ENCODE results near the gene INPP4A.

The INPP4A gene

DNA sequence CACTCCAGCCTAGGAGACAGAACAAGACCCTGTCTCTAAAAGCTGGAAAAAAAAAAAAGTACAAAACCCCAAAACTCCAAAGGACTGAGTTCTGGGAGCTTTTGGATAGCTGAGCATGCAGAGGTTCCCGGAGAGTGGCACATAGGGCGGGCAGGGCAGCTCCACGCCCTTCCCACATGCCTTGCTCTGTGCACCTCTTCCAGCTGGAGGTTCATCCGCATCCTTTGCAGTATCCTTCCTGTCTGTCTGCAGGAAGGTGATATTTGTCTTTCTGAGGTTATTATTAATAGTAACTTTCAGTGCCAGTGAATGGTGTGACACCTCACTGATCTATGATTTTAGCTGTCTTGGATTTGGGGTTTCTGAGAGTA, 70.2 kb downstream of the INPP4A start:
- no peak for DNase-seq (ENCODE audit: low read depth)

DNA sequence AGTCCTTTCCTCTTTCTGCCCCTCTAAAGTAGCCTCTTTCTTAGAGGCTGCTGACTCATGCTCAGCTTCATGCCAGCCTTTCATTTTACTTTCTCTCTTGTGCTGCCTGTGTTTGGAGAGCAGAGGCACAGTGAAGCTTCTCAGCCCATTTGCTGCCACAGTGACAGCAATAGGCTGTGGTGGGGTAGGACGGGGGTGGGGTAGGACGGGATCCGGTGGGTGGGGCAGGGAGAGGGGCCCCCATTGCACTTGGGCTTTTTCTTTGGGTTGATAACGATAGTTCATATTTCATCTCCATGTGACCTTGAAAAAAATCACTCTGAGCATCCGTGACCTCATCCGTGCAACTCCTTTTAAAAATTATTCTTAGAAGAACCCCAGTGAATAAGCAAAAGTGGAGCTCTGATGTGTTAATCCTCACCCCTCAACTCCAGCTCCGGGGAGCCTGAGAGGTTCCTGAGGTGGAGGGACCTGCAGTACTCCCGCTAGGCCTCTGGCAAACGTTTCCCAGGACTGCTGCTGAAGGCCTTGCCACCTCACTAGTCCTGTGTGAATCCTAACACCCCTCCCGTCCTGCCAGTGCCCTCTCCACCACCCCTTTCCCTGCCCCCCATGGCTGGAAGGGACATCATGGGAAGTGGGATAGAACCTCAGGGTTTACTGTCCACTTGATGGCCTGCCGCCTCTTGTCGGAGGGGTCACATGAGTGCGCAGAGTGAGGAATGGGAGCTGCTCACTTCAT, 70.8 kb downstream of the INPP4A start:
- no peak for DNase-seq (ENCODE audit: low read depth)

DNA sequence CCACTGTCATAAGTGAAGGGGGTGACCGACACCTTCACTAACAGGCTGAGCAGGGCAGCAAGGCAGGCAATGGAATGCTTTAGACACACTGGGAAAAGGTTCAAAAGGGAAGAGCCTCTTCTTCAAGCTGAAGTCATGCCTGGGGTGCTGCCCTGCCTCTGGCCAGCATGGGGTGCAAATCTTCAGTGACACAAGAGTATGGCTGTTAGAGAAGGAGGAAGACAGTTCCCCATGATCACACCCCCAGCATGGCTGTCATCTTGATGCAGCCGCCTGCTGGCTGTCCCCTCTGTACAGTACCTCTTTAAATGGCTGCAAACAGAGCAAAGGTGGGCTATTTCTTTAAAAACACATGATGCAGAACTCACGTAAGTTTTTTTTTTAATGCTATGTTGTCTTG, 71.9 kb downstream of the INPP4A start:
- DNase-seq (ENCODE audit: low read depth): no peak

DNA sequence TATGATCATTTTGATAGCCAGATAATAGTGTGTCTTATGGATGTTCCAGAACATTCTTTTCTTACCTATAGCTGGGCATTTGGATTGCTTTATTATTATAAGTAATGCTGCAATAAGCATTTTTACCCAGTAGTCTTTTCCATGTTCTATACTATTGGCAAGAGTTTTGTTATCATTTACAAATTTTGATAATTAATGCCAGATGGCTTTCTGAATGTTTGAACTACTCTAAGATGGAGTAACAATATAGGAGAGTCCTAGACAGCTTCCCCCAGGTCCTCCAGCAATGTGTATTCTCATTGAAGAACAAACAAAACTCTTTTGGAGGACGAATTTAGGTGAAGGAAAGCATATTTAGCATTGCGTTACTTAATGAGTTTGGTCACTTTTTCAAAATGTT, 73.0 kb downstream of the INPP4A start:
- no peak for DNase-seq (ENCODE audit: low read depth)

DNA sequence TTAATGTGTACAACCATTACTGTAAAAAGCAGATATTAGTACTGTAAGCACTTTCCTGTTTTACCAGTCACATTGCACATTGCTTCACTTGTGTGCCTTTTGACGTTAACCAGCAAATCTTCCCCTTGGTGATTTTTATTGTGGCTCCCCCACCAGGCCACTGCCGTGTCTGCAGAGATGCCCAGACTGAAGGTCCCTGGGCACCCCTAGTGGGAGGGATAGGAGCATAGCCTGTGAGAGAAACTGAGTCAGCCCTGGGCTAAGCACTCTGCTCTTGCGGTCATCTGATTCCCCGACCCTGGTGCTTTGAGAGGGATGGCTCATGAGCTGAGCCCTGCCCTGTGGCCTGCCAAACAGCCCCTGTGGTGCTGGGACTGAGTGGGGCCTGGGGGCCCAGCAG, 73.4 kb downstream of the INPP4A start:
- no peak for DNase-seq (ENCODE audit: low read depth)

DNA sequence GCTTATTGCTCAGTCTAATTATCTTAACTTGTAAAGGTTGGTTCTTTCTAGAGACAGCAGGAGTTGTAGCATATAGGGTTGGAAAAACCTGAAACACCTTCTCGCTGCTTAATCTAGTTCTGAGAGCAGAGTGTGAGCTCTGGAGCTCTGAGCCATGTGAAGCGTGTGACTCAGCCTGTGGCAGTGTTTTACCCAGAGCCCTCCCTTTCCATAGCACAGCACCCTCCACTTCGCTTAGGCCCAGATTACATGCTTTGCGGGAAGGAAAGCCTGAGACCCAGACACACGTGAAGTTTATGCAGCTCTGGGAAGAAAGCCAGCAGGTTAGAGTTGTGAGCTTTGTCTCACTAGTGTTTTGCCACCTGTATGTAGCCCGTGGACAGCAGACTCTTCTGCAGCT, 74.5 kb downstream of the INPP4A start:
- DNase-seq (ENCODE audit: low read depth): no peak

DNA sequence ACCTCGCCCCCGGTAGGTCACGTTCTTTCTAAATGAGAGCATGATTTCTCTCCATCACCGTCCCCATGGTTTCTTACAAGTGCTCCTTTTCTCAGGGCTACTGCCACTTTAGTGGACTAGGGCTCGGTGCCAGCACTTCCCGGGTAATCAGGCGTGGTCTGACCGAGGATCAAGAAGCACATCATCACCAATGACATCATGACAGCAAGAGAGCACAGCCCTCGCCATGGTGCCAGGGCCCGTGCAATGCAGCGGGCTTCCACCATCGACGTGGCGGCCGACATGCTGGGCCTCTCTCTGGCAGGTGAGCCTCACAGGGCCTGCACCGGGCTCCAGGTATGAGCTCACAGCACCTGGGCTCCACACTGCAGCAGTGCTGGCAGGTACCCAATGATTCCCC, 75.2 kb downstream of the INPP4A start:
- DNase-seq (ENCODE audit: low read depth): no peak

DNA sequence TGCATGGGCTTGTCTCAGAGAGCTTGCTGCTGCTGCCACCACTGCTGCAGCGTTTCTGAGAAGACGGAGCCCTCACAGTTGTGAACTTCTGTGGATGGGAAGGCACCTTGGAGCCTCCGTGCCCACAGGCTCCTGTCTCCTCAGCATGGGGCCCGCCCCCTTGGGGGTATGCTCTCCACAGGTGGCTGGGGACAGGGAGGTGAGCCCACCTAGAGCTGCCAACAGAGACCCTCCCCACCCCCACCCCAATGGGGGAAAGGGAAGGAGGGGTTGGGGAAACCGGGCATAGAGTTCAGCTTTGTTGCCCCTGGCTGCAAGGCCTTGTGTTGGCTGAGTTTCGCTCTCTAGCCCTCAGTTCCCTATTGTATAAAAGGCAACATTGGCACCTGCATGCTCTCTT, 76.1 kb downstream of the INPP4A start:
- no peak for DNase-seq (ENCODE audit: low read depth)

DNA sequence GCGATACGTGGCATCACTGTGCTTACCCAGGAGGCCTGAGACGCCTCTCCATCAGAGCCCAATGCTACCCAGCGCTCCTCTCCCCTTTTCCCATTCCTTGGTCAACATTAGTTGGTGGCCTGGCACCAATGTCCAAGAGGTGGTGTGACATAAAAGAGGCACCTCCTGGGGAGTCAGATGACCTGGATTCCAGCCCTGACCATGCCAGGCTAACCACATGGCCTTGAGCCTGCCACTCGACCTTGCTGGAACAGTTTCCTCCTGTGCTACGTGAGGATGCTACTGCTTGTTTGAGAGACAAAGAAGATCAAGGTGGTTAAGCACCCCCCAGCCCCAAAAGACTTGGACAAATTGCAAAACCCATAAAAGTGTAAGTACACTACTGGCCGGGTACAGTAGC, 76.6 kb downstream of the INPP4A start:
- no peak for DNase-seq (ENCODE audit: low read depth)

DNA sequence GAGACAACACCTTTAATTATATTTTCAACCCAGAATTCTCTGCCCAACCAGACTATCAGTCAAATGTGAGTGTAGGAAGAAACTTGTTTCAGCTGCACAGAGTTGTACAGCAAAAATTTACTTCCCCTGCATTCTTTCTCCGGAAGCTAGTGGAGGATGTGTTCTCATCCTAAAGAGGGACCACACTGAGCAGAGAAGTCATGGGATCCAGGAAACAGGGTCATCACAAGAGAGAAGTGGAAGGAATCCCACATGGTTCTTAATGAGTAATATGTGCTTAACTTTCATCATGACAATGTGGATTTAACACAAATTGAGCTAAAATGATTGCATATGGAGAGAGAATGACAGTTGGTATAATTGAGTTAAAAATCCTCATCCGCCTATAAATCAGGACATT, 78.2 kb downstream of the INPP4A start:
- DNase-seq (ENCODE audit: low read depth): no peak

DNA sequence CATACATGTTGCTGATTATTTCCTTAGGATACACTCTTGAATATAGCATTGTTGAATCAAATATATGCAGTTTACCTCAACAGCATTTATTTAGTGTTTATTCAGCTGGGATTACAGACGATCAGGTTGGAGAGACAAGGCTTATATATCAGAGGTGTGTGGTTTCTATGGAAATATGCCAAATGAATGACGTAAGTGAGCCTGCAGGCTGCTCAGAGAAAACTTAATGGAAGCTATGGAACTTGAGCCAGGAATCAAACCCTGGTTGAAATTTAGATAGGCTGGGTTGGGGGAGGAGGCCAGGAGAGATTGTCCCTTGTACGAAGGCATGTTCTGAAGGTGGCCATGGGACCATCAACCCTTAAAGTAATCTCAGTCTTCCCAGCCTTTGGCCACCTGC, 79.5 kb downstream of the INPP4A start:
- no peak for DNase-seq (ENCODE audit: low read depth)

DNA sequence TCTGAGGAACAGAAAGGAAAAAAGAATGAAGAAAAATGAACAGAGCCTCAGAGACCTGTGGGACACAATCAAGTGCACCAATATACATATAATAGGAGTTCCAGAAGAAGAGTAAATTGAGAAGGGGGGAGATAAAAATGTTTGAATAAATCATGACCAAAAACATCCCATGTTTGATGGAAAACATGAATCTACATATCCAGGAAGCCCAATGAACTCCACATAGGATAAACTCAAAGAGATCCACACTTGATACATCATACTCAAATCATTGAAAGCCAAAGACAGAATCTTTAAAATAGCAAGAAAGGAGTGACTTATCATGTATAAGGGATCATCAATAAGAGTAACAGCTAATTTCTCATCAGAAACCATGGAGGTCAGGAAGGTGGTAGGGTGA, 83.7 kb downstream of the INPP4A start:
- DNase-seq (ENCODE audit: low read depth): no peak

DNA sequence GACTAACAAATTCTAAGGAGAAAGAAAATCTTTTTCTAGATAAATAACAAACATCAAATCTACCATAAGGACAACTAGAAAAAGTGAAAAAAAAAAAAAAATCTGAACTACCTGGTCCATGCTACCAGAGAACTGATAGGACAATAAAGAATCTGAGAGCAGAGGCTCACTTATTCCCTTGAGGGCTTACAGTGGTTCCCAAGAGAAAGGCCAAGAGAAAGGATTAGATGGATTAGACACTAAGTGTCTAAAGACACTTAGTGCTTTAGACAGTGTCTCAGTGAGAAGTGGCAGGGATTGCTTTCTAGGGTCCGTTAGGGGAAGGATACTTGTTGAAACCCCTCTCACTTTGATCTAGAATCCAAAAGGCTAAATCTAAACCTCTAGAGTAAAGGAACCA, 85.5 kb downstream of the INPP4A start:
- no peak for DNase-seq (ENCODE audit: low read depth)

DNA sequence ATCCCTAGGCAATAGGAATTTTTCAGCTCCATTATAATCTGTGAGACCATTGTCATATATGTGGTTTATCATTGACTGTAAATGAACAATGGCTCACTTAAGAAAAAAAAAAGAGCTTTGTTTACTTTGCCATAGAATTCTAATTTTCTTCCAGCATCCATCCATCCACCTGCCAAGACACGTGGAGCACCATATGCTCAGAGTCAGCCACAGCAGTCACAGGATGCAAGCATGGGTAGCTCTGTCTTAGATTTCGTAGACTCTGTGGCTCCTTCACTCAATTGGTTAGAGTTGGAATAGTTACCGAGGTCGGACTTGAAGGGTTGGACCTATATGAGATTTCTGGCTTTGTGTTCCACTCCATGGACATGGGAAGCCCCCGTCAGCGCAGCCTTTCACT, 88.1 kb downstream of the INPP4A start:
- no peak for DNase-seq (ENCODE audit: low read depth)

DNA sequence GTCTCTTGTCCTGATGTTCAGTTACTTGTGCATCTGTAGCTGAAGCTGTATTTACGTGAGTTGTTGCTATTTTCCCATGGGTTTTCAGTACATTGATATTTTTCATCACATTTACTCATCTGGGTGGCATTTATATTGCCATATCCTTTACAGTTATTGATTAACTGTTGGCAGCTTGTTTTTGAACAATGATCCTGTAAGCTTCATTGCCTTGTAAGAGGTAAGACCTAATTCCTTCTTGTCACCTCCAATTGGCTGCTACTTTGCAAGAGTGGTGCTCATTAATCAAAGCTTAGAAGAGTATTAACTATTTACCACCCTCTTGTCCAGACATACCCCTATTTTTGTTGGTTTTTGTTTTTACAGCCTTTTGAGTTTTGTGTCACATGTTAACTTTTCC, 88.9 kb downstream of the INPP4A start:
- no peak for DNase-seq (ENCODE audit: low read depth)

DNA sequence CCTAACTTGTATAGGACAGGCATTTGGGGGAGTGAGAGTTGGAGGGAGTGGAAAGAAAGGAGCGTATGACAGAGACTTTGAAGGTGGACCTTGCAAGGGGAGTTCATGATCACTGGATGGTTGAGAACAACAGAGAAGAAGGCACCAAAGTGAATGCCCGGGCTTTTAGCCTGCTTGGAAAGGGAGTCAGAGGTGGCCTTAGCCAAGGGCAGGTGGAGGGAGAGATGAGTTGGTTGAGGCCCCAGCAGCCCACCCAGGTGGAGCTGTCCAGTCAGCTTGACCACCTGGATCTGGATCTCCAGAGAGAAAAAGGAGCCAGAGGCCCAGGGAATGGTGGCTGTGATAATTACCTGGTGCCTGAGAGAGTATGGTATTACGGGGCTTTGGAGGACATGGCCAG, 90.1 kb downstream of the INPP4A start:
- no peak for DNase-seq (ENCODE audit: low read depth)

DNA sequence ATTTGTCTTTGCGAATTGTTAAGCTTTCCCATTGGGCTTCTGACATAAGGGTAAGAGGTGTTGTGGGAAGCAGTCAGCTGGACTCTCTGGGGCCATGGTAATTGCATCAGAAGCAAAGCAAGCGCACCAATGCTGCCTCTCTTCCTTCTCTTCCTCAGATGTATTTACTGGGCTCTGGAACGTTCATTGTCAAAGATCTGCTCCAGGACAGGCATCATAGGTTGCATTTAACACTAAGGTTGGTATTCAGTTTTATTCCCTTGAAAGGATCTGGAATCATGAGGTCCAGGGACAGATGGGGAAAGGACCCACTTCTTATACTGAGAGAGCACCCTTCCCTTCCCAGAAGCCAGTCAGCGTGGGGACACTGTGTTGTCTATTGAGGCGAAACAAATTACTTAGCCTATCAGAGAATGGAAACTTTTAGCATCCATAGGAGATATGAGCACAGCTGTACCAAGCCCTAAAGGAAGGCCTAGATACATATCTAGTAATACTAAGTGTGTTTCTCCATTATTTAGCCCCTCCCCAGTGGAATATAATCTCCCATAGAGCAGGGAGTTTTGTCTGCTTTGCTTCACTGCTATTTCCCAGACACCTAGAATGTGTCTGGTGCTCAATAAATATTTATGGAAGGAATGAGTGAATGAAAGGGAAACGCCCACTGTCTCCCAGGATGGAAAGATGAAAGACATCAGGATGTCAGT, 91.5 kb downstream of the INPP4A start:
- no peak for DNase-seq (ENCODE audit: low read depth)

DNA sequence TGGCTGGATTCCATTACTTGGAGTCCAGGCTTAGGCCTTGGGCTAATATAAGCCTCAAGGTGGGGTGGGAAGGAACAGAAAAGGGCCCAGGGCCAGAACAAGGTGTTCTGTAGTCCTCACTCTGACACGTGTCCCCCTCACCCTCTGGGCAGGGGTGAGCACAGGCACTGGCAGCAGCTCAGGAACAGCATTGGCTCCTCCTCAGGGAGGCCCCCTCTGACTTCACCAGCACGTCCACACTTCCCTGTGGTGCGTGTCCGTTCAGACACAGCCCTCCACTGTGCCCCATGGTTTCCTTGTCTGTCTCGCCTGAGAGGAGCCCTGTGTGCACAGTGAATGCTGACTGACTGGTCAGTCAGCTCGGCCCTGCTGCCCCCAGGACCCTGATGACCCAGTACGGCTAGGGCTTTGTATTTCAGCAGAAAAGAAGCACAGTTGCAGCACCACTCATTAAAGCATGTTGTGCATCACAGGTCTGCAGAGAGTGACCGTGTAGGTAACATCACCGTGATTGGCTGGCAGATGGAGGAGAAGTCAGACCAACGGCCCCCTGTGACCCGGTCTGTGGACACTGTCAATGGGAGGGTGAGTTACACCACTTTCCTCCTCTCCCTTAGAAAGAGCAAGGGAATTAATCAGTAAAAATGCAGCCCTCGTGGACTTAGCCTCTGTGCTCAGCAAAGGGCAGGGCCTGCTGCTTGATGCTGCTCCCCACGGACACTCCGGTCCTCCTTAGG, 92.9 kb downstream of the INPP4A start:
- no peak for DNase-seq (ENCODE audit: low read depth)

DNA sequence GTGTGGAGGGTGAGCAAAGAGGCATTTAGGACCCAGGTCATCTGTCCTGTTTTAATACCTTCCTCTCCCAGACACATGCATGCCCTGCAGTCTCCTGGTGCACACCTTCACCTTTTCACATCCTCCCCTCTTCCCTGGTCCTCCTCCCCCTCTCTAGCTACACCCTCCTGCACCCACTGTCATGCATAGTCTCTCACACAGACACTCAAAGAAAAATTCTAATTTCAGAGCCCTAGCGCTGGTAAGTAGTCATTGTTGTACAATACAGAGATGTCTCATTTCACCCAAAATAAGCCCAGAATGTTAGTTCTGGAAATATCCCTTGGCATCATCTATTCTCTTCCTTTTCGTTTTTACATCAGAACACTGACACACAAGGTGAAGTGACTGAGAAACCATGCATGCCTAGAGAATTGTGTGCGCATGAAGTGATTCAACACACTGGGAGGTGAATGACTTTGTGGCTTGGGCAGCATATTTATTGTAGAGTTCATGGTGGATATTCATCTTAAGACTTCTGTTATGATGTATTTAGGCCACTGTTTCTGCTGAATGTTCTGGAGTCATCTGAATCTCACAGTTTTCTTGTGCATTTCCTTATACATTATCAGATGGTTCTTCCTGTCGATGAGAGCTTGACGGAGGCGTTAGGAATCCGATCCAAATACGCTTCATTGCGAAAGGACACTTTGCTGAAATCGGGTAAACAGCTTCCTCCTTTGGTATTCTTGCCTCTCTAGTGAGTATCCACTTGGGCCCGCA, 93.8 kb downstream of the INPP4A start:
- DNase-seq (ENCODE audit: low read depth): no peak

DNA sequence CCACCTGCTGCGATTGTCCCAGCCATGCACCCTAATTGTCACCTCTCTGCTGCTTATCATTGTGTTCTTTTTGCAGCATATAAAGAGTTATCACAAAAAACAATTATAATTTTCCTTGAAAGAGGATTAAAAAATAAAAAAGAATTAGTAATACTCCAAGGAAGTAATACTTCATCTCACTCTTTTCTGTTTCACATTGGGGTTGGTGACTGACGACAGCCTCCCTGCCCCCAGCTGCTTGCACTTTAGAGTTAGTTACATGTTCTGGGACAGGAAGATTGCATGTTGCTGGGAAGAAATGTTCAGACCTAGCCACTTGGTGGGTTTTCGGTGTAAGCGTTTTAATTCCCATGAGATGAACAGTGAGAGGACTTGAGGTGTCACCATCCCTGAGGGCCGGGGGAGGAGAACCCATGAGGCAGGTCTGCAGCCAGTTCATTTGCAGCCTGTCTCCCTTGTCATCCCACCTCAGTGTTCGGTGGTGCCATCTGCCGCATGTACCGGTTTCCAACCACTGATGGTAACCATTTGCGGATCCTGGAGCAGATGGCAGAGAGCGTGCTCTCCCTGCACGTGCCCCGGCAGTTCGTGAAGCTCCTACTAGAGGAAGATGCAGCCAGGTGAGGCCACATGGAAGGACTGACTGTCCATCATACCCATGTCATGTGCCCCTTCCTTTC, 94.5 kb downstream of the INPP4A start:
- DNase-seq (ENCODE audit: low read depth): no peak

DNA sequence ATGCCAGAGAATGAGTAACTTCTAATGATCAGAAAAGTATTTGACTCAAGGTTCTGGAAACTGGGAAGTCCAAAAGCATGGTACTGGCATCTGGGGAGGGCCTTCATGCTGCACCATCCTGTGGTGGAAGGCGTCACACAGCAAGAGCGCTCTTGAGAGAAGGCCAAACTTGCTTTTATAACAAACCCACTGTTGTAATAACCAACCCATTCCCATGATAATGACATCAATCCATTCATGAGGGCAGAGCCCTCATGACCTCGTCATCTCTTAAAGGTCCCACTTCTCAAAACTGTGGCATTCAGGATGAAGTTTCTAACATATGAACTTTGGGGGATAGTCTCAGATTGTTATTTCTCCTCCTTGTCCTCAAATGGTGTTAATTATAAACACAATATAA, 95.9 kb downstream of the INPP4A start:
- no peak for DNase-seq (ENCODE audit: low read depth)

DNA sequence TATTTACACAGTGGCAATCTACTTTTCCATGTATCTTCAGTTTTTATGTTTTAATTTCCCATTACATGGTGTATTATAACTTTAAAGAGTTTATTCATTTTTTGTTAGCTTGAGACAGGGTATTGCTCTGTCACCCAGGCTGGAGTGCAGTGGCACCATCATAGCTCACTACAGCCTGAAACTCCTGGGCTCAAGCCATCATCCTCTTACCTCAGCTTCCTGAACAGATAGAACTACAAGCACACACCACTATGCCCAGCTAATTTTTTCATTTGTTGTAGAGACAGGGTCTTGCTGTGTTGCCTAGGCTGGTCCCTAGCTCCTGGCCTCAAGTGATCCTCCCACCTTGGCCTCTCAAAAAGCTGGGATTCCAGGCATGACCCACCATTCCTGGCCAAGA, 96.8 kb downstream of the INPP4A start:
- no peak for DNase-seq (ENCODE audit: low read depth)
